OCI-LY1 (cell line): ENCODE data around the gene NLRP6.

Experiments used
- H2AFZ ChIP-seq: fragments of 200-600 bp; sonication (generic), shearing (Covaris generic); 2 replicates; pipeline ENCODE4 v1.6.0; 2014; ENCODE audit warnings: antibody characterized with exemption, mild to moderate bottlenecking, low read length
- H3F3A ChIP-seq: fragments of 200-600 bp; sonication (generic), shearing (Covaris generic); 2 replicates; pipeline ENCODE4 v1.6.0; 2014; ENCODE audit warnings: mild to moderate bottlenecking, antibody characterized with exemption, low read length, moderate library complexity; ENCODE audit not compliant: insufficient read depth
- H3K27ac ChIP-seq: fragments of 200-600 bp; sonication (generic); 2 replicates; pipeline ENCODE4 v1.5.1; 2014; ENCODE audit warnings: low read length, mixed run types, mild to moderate bottlenecking, low read depth; ENCODE audit not compliant: poor library complexity, severe bottlenecking
- H3K27me3 ChIP-seq: fragments of 200-600 bp; sonication (generic); 2 replicates; pipeline ENCODE4 v1.6.0; 2014; ENCODE audit warnings: antibody characterized with exemption, mild to moderate bottlenecking, low read length, moderate library complexity; ENCODE audit not compliant: insufficient read depth
- H3K36me3 ChIP-seq: fragments of 200-600 bp; sonication (generic); 2 replicates; pipeline ENCODE4 v1.6.1; 2014; ENCODE audit warnings: mild to moderate bottlenecking, antibody characterized with exemption, low read length, moderate library complexity, mixed read lengths; ENCODE audit not compliant: insufficient read depth
- H3K4me1 ChIP-seq: fragments of 200-600 bp; sonication (generic); 2 replicates; pipeline ENCODE4 v1.5.1; 2014; ENCODE audit warnings: mild to moderate bottlenecking, low read length, moderate library complexity; ENCODE audit not compliant: insufficient read depth, severe bottlenecking
- H3K4me2 ChIP-seq: fragments of 200-600 bp; sonication (generic), shearing (Covaris generic); 2 replicates; pipeline ENCODE4 v1.6.1; 2014; ENCODE audit warnings: low read length
- H3K4me3 ChIP-seq: fragments of 200-600 bp; sonication (generic); 2 replicates; pipeline ENCODE4 v1.5.1; 2014; ENCODE audit warnings: low read length, low read depth, mild to moderate bottlenecking, mixed read lengths; ENCODE audit not compliant: poor library complexity, severe bottlenecking
- H3K79me2 ChIP-seq: fragments of 200-600 bp; shearing (Covaris generic); 2 replicates; pipeline ENCODE4 v1.6.1; 2016; ENCODE audit warnings: mixed run types, low read length, mixed read lengths; ENCODE audit not compliant: insufficient read depth
- H3K9ac ChIP-seq: fragments of 200-600 bp; sonication (generic), shearing (Covaris generic); 2 replicates; pipeline ENCODE4 v1.6.1; 2014; ENCODE audit warnings: mild to moderate bottlenecking, low read length, mixed read lengths
- H3K9me2 ChIP-seq: fragments of 200-600 bp; sonication (generic), shearing (Covaris generic); 2 replicates; pipeline ENCODE4 v1.6.1; 2014; ENCODE audit warnings: low read depth, mild to moderate bottlenecking, low read length, mixed read lengths
- H3K9me3 ChIP-seq: fragments of 200-600 bp; shearing (Covaris generic); 2 replicates; pipeline ENCODE4 v1.6.1; 2014; ENCODE audit warnings: low read length, mixed read lengths
- H4K20me1 ChIP-seq: fragments of 200-600 bp; sonication (generic), shearing (Covaris generic); 2 replicates; pipeline ENCODE4 v1.6.0; 2016; ENCODE audit warnings: mild to moderate bottlenecking, low read length; ENCODE audit not compliant: insufficient read depth
- CTCF ChIP-seq: fragments of 200-600 bp; sonication (generic), shearing (Covaris generic); IDR thresholded peaks from 2 replicates; pipeline ENCODE4 v1.5.1; 2017; ENCODE audit warnings: mild to moderate bottlenecking, antibody characterized with exemption, low read length, moderate library complexity, mixed read lengths
- EZH2 ChIP-seq: fragments of 200-600 bp; sonication (generic), shearing (Covaris generic); IDR thresholded peaks from 2 replicates; pipeline ENCODE4 v1.8.0; 2017; ENCODE audit warnings: borderline replicate concordance, mixed run types, mild to moderate bottlenecking, antibody characterized with exemption, low read length, moderate library complexity, mixed read lengths

NLRP6 gene

GRCh38 chr11:295351-296170, 17.4 kb downstream of the NLRP6 start:
- Histone ChIP-seq H3K27me3 (peaks cover 8% of the 10 kb centered on the region; the same call in 1 of the 2 replicates), H3K79me2 (no peaks in the 10 kb centered on the region), H3K9me3 (no peaks in the 10 kb centered on the region), H3K4me1 (peaks cover 5% of the 10 kb centered on the region), H3K27ac (no peak overlapping the region), H3K4me3 (no peak overlapping the region), H4K20me1 (no peaks in the 10 kb centered on the region), H3K4me2 (no peak overlapping the region), H3F3A (no peaks in the 10 kb centered on the region), H3K9ac (no peak overlapping the region), H2AFZ (no peak overlapping the region), H3K9me2 (no peaks in the 10 kb centered on the region), H3K36me3 (peaks cover 15% of the 10 kb centered on the region)
- TF ChIP-seq CTCF (no peak), EZH2 (no peak)

GRCh38 chr11:296171-297050, 18.2 kb downstream of the NLRP6 start:
- H3K4me3 ChIP-seq, result no peak overlapping the region
- H3K36me3 ChIP-seq, result peaks cover 15% of the 10 kb centered on the region
- H3K4me2 ChIP-seq, result no peak overlapping the region
- H3F3A ChIP-seq, result no peaks in the 10 kb centered on the region
- H3K4me1 ChIP-seq, result peaks cover 5% of the 10 kb centered on the region
- H3K27ac ChIP-seq, result no peak overlapping the region
- peaks cover 10% of the 10 kb centered on the region; the same call in 1 of the 2 replicates for H3K27me3 ChIP-seq
- H3K79me2 ChIP-seq, result no peaks in the 10 kb centered on the region
- H3K9me3 ChIP-seq, result no peaks in the 10 kb centered on the region
- TF ChIP-seq EZH2 (no peak), CTCF (no peak)
- H4K20me1 ChIP-seq, result no peaks in the 10 kb centered on the region
- no peak overlapping the region for H2AFZ ChIP-seq
- no peak overlapping the region for H3K9ac ChIP-seq
- H3K9me2 ChIP-seq, result no peaks in the 10 kb centered on the region

- Histone ChIP-seq H3K36me3 (peaks cover 15% of the 10 kb centered on the region), H3K4me3 (no peak overlapping the region), H2AFZ (no peak overlapping the region), H3K79me2 (no peaks in the 10 kb centered on the region), H3K9me2 (no peaks in the 10 kb centered on the region), H3K27me3 (peaks cover 10% of the 10 kb centered on the region; the same call in 1 of the 2 replicates), H3K4me1 (peaks cover 5% of the 10 kb centered on the region), H3K9ac (no peak overlapping the region), H3K27ac (no peak overlapping the region), H3K9me3 (no peaks in the 10 kb centered on the region), H3K4me2 (no peak overlapping the region), H3F3A (no peaks in the 10 kb centered on the region), H4K20me1 (no peaks in the 10 kb centered on the region)
- no peak for TF ChIP-seq CTCF
- no peak for TF ChIP-seq EZH2
Measured at GRCh38 chr11:297051-297585, 18.9 kb downstream of the NLRP6 start.
